GM21390 (cell line): ENCODE results near the gene STAMBP.
"Not testable (repeated sequence)": the region's sequence is repeated elsewhere in the genome, so short reads cannot be mapped to it uniquely, and the experiment has no call there.

Experiments
- ATAC-seq: cut with Tn5 transposase; IDR thresholded peaks from one replicate; pipeline ENCODE4 v1.9.1; 2021; ENCODE audit not compliant: unreplicated experiment

STAMBP gene

GRCh38 chr2:73885406-73885805, 56.6 kb downstream of the STAMBP start:
- no peak for ATAC-seq

DNA sequence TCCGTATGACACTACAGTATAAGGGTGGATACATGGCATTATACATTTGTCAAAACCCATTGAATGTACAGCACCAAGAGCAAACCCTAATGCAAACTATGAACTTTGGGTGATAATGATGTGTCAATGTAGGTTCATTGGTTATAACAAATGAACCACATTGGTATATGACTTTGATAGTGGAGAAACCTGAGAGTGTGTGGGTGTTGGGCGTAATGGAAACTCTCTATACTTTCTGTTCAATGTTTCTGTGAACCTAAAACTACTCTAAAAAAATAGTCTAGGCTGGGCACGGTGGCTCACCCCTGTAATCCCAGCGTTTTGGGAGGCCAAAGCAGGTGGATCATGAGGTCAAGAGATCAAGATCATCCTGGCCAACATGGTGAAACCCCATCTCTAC, 57.6 kb downstream of the STAMBP start:
- no peak for ATAC-seq

GRCh38 chr2:73887596-73888353, 59.0 kb downstream of the STAMBP start:
- not testable (repeated sequence) for ATAC-seq

DNA sequence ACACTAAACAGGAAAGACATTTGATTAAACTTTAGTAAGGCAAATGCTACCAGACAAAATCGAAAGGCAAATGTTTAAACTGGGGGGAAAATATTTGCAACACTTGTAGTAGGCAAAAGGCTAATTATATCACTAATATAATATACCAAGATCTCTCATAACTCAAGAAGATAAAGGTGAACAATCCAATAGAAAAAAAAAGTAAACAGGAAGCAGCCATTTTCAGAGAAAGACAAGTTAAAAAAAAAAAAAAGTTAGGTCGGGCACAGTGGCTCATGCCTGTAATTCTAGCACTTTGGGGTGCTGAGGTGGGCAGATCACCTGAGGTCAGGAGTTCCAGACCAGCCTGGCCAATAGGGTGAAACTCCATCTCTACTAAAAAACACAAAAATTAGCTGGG, 59.6 kb downstream of the STAMBP start:
- no peak for ATAC-seq

GRCh38 chr2:73889206-73889605, 60.4 kb downstream of the STAMBP start:
- ATAC-seq: no peak

- ATAC-seq: no peak
Measured at GRCh38 chr2:73890301-73891092, 61.7 kb downstream of the STAMBP start.

DNA sequence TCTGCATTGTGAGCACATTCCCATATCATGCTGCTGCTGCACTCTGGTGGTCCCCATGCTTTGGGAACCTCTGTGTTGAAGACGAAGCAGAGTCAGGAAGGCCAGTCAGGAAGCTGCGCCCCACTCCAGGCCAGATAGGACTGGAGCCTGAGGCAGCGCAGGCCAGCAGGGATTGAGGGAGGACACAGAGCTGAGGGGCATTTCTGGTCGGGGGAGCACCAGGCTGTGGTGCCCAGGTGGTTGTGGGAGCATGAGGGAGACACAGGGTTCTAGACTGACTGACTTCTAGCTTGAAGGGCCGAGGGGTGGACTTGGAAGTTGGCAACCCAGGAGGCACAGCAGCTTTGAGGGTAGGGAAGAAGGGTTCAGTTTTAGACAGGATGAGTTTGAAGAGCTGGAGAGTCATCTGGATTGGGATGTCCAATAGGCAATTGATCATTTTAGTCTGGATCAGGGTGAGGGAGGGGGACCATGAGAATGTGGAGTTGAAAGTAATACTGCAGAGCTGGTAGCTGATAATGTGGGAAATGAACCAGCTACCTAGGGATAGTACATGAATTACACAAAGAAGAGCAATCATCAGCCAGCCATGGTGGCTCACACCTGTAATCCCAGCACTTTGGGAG, 62.6 kb downstream of the STAMBP start:
- ATAC-seq: no peak

DNA sequence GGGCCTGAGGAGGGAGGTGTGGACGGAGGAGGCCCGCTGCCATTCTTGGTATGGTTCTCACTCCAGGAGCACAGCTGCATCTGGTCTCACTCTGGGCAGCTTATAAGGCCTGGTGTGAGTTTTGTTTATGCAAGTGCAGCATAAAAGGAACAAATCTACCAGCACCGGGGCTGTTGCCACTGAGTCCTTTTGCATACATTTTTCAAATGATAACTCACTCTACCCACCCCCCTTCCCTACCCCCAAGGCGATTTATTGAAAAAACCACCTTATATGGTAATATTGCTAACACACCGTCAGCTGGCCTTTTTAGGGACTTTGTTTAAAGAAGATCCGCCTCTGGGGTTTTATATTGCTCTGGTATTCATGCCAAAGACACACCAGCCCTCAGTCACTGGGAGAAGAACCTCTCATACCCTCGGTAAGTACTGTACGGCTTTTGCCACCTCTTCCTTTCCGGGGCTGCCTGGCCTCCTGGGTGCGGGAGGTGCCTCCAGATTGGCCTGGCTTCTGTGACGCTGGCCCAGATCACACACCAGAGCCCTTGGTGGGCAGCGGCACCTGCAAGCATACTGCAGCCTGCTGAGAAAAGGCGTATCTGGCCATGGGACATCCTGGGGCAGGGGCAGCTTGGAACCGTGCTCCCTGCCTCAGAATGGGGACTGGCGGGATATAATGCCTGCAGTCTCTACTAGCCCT, 64.0 kb downstream of the STAMBP start, which contains the start of gene ACTG2:
ACTG2 (plus strand) TSS at position 378 of the 699 bp plus-strand sequence. CDS start 8,304 bp downstream, outside the sequence.
- ATAC-seq: no peak

DNA sequence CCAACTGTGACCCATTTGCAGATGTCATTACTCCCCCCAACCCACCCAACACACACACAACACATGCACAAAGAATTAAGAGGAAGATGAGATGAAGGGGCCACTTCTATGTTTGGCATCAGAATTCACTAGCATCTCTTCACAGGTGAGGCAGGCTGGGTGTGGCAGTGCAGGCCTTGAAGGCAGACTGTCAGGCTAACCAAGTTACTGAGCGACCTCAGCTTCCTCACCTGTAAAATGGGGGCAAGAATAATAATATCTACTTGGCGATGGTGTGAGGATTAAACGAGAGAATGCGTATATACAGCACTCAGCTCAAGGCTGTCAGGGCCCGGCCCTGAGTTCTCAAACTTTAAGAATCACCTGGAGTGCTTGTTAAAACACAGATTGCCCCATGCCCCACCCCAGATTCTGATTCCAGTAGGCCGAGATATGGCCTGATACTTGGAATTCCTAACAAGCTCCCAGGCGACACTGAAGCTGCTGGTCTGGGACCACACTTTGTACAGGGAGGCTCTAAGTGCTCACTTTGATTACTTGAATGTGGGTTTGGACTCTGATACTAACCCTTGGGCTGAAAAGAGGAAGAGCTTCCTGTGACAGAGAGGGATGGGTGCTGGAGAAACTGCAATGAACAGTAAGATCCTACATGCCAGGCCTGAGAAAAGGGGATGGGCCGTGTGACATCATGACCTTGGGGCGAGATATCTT, 65.2 kb downstream of the STAMBP start:
- ATAC-seq: no peak

- ATAC-seq: no peak
Measured at GRCh38 chr2:73894475-73894850, 65.7 kb downstream of the STAMBP start.

DNA sequence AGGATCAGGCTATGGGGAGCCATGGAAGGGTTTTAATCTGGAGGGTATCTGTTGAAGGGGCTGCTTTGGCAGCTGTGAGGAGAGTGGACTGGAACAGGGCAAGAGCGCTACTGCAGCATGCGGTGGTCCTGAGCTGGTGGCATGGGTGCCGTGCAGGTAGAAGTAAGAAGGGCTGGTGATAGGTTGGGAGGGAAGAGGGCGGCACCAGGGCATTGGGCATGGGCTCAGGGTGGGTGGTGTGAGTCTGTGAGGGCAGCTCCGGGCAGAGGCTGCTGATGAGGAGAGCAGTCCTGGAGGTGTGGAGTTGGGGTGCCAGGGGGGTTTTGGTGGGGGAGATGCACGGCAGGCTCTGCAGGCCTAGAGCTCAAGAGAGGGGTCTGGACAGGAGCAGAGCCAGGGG, 66.1 kb downstream of the STAMBP start:
- no peak for ATAC-seq

GRCh38 chr2:73895473-73895872, 66.7 kb downstream of the STAMBP start:
- ATAC-seq: no peak

GRCh38 chr2:73896362-73897239, 67.8 kb downstream of the STAMBP start:
- no peak for ATAC-seq

GRCh38 chr2:73897240-73897583, 68.5 kb downstream of the STAMBP start:
- ATAC-seq: no peak

- ATAC-seq: no peak
Measured at GRCh38 chr2:73897934-73898333, 69.2 kb downstream of the STAMBP start.

- no peak for ATAC-seq
Measured at GRCh38 chr2:73899801-73900336, 71.1 kb downstream of the STAMBP start.

DNA sequence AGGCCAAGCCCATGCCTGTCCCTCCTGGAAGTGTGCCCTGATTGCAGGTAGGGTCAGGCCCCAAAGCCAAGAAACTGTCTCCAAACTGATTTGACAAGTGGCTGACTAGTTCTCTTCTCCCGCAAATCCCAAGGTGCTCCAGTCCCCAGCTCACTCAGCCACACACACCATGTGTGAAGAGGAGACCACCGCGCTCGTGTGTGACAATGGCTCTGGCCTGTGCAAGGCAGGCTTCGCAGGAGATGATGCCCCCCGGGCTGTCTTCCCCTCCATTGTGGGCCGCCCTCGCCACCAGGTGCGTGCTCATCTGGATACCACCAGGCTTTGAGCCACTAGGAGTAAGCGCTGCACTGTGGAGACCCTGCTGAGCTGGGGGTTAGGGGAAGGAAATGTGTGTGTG, 72.4 kb downstream of the STAMBP start:
- ATAC-seq: no peak

DNA sequence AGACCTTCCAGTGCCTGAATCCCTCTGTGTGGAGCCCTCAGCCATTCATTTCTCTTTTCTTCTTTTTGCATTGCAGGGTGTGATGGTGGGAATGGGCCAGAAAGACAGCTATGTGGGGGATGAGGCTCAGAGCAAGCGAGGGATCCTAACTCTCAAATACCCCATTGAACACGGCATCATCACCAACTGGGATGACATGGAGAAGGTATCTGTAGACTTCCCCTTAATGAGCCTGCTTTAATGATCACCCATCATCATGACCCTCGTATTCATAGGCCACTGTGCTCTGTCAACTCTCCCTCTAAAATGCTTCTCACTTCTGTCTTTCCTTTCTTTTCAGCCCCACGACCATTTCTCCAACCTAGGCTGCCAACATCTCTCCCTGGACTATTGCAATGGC, 73.5 kb downstream of the STAMBP start:
- no peak for ATAC-seq

DNA sequence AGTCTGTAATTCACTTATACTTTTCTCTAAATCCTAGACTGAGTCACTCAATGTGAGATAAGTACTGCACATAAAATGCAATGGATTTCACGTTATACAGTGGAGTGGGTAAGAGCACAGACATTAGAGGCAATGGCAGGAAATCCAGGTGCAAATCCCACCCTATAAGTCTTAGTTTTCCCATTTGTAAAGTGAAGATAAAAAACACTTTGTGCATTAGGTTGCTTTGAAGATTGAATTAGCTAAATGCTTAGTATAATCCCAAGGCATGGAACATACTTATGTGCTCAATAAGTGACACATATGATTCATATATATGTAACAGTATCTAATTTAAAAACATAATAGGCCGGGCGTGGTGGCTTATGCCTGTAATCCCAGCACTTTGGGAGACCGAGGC, 74.6 kb downstream of the STAMBP start:
- ATAC-seq: no peak
